Panc1 (cell line): ENCODE results near the gene KCNH3. TPM values are rescaled to one million over a fixed set of nuclear protein-coding genes. Genes with fewer than 3 reads are reported as not detected.
A peak's percentile ranks its signal among the peaks of the same experiment; 100 is the strongest.

Source experiments
- ATAC-seq: fragments of 200-7000 bp; cut with Tn5 transposase; 2 replicates; pipeline ENCODE4 v1.9.1; 2020; ENCODE audit warnings: mild to moderate bottlenecking, moderate library complexity
- BruUV-seq: library from RNA; stranded (reverse); fragments of 400-500 nt; replicated peaks from 2 replicates; lab custom pipeline; 2021; lab: Mats Ljungman, UMichigan
- CTCF ChIA-PET: fragments of 300-600 bp; sonication (Branson Sonifier 250); formaldehyde crosslinking; loops from one replicate; lab custom pipeline; 2022; ENCODE audit warnings: antibody characterized with exemption; lab: Charles Lee
- POLR2A ChIA-PET: fragments of 300-600 bp; sonication (Branson Sonifier 250); formaldehyde crosslinking; loops from one replicate; lab custom pipeline; 2022; ENCODE audit warnings: antibody characterized with exemption; lab: Charles Lee
- DNase-seq: peaks from one replicate; pipeline ENCODE4 v3.0.0-alpha.2; 2010; ENCODE audit warnings: low read depth, low spot score
- H3K27ac ChIP-seq: 2 replicates; pipeline ENCODE4 v1.5.1; 2011; ENCODE audit warnings: mild to moderate bottlenecking, low read length, inconsistent platforms
- H3K27me3 ChIP-seq: fragments of 200-500 bp; sonication (Bioruptor generic); 2 replicates; pipeline ENCODE4 v1.6.0; 2014; ENCODE audit warnings: low read length, inconsistent platforms; ENCODE audit not compliant: control insufficient read depth, insufficient read depth
- H3K36me3 ChIP-seq: fragments of 200-500 bp; sonication (Bioruptor generic); 2 replicates; pipeline ENCODE4 v1.5.1; 2014; ENCODE audit warnings: inconsistent platforms, mild to moderate bottlenecking, low read length, moderate library complexity; ENCODE audit not compliant: control insufficient read depth, insufficient read depth
- H3K4me1 ChIP-seq: 2 replicates; pipeline ENCODE4 v1.5.1; 2011; ENCODE audit warnings: inconsistent platforms, mild to moderate bottlenecking, low read length, moderate library complexity; ENCODE audit not compliant: control insufficient read depth, insufficient read depth
- H3K4me3 ChIP-seq, 2 experiments: 2 replicates each; pipeline ENCODE4 v1.5.1; 2011 to 2012; ENCODE audit warnings: low read depth in 2 of 2, low read length in 2 of 2, mild to moderate bottlenecking in 2 of 2, inconsistent platforms in 1 of 2, moderate library complexity in 1 of 2
- H3K9me3 ChIP-seq: fragments of 200-500 bp; sonication (Bioruptor generic); 2 replicates; pipeline ENCODE4 v1.5.1; 2014; ENCODE audit warnings: low read depth, mild to moderate bottlenecking, inconsistent platforms, low read length, moderate library complexity; ENCODE audit not compliant: control insufficient read depth, insufficient read depth
- POLR2AphosphoS5 ChIP-seq: IDR thresholded peaks from 2 replicates; pipeline ENCODE4 v1.6.1; 2012; ENCODE audit warnings: mild to moderate bottlenecking, low read depth, low read length, moderate library complexity
- SIN3A ChIP-seq: IDR thresholded peaks from 2 replicates; pipeline ENCODE4 v1.6.1; 2012; ENCODE audit warnings: low read depth, mild to moderate bottlenecking, low read length, moderate library complexity, borderline replicate concordance; ENCODE audit not compliant: insufficient read depth
- TCF7L2 ChIP-seq: IDR thresholded peaks from 2 replicates; pipeline ENCODE4 v1.6.1; 2011; ENCODE audit warnings: mild to moderate bottlenecking, low read depth, low read length, inconsistent platforms
- in situ Hi-C: cut with HindIII; loops from 2 replicates; pipeline ENCODE4 v1.10.0; 2016; ENCODE audit warnings: low sequenced_read_pairs, low pct_unique_long_range_greater_than_20kb
- intact Hi-C: fragments of 100-400 bp; cut with micrococcal nuclease; formaldehyde crosslinking; loops from one replicate; pipeline ENCODE4 v1.10.0; 2022; ENCODE audit not compliant: unreplicated experiment
- total RNA-seq: library from RNA; stranded (reverse); gene quantifications from one replicate; pipeline ENCODE4 v1.2.1, GENCODE V29; 2021; ENCODE audit not compliant: unreplicated experiment
- TF ChIP-seq, protein P1 (sequence below): fragments of 450-650 bp; IDR thresholded peaks from 2 replicates; pipeline ENCODE4 v1.5.1; 2017; ENCODE audit warnings: mild to moderate bottlenecking
- TF ChIP-seq, protein P2 (sequence below), 2 experiments: IDR thresholded peaks; 2 replicates each; pipeline ENCODE4 v1.6.1; 2011 to 2012; ENCODE audit warnings: low read depth in 2 of 2, control low read depth in 1 of 2, low read length in 1 of 2, mild to moderate bottlenecking in 1 of 2, moderate library complexity in 1 of 2; ENCODE audit not compliant: insufficient read depth in 1 of 2

KCNH3 gene
- total RNA-seq, 1 experiment from 2014 or later, result 0.64 TPM

DNA sequence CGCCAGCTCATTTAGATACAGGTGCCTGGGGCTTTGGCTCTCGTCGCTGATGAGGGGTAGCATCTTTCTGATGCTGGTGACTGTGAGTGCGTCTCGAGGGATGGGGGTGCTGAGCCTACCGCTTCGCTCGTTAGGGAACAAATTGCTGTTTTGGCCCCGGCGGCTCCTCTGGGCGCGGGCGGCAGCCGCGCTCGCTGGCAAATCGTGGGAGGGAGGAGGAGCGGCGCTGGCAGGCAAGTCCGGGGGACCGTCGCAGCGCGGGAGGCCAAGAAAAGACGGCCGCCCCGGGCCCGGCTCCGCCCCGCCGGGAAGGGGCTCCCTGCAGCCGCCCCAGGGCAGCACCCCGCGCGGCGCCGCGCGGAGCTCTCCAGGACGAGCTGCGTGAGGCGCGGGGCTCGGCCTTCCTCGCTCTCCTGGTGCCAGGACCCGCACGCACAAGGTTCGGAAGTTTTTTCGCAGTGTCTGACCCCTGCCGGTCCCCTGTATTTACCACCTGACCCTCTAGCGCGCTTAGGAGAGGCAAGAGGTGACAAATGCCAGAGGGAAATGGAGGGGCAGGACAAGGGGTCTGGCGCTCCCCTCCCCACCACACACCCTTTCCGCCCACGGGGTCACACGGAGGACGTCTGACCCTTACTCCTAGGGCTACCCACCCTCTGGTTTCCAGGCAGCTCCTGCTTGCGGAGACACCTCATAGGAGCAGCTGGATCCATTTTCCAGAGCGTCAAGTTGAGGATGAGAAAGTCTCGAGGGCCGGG, 899 bp upstream of the KCNH3 start:
- Histone ChIP-seq H3K4me1 (peaks cover 7% of the 10 kb centered on the region), H3K27me3 (peaks cover 7% of the 10 kb centered on the region; the same call in 1 of the 2 replicates), H3K4me3 (peak overlapping the region; percentile 35 to 55), H3K9me3 (no peaks in the 10 kb centered on the region), H3K27ac (no peak overlapping the region), H3K36me3 (no peaks in the 10 kb centered on the region)
- intact Hi-C loops (no loop called here), in situ Hi-C loops (no loop called here)
- ChIA-PET CTCF (interaction anchor here (0.6 to 0.9 kb wide), 4 partner anchors 10 to 286 kb away, joined by 3 to 8 read pairs (median 3); partner anchors contain the start of gene TMBIM6), POLR2A (interaction anchor here (0.5 to 0.6 kb wide), 2 partner anchors 31 to 175 kb away, joined by 6 to 11 read pairs; no protein-coding TSS in a partner anchor)
- TF ChIP-seq TCF7L2 (no peak), SIN3A (no peak), POLR2AphosphoS5 (no peak)
- TF ChIP-seq, protein P1, sequence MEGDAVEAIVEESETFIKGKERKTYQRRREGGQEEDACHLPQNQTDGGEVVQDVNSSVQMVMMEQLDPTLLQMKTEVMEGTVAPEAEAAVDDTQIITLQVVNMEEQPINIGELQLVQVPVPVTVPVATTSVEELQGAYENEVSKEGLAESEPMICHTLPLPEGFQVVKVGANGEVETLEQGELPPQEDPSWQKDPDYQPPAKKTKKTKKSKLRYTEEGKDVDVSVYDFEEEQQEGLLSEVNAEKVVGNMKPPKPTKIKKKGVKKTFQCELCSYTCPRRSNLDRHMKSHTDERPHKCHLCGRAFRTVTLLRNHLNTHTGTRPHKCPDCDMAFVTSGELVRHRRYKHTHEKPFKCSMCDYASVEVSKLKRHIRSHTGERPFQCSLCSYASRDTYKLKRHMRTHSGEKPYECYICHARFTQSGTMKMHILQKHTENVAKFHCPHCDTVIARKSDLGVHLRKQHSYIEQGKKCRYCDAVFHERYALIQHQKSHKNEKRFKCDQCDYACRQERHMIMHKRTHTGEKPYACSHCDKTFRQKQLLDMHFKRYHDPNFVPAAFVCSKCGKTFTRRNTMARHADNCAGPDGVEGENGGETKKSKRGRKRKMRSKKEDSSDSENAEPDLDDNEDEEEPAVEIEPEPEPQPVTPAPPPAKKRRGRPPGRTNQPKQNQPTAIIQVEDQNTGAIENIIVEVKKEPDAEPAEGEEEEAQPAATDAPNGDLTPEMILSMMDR, result no peak
- TF ChIP-seq, protein P2, sequence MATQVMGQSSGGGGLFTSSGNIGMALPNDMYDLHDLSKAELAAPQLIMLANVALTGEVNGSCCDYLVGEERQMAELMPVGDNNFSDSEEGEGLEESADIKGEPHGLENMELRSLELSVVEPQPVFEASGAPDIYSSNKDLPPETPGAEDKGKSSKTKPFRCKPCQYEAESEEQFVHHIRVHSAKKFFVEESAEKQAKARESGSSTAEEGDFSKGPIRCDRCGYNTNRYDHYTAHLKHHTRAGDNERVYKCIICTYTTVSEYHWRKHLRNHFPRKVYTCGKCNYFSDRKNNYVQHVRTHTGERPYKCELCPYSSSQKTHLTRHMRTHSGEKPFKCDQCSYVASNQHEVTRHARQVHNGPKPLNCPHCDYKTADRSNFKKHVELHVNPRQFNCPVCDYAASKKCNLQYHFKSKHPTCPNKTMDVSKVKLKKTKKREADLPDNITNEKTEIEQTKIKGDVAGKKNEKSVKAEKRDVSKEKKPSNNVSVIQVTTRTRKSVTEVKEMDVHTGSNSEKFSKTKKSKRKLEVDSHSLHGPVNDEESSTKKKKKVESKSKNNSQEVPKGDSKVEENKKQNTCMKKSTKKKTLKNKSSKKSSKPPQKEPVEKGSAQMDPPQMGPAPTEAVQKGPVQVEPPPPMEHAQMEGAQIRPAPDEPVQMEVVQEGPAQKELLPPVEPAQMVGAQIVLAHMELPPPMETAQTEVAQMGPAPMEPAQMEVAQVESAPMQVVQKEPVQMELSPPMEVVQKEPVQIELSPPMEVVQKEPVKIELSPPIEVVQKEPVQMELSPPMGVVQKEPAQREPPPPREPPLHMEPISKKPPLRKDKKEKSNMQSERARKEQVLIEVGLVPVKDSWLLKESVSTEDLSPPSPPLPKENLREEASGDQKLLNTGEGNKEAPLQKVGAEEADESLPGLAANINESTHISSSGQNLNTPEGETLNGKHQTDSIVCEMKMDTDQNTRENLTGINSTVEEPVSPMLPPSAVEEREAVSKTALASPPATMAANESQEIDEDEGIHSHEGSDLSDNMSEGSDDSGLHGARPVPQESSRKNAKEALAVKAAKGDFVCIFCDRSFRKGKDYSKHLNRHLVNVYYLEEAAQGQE (IDR thresholded peaks at IDR 0.05; ENCODE audit: insufficient read depth in 1 of 2, low read depth in 2 of 2, low read length in 1 of 2), result no peak
- DNase-seq (no peak), ATAC-seq (peak; percentile 46)
- BruUV-seq, result no TSS peak

DNA sequence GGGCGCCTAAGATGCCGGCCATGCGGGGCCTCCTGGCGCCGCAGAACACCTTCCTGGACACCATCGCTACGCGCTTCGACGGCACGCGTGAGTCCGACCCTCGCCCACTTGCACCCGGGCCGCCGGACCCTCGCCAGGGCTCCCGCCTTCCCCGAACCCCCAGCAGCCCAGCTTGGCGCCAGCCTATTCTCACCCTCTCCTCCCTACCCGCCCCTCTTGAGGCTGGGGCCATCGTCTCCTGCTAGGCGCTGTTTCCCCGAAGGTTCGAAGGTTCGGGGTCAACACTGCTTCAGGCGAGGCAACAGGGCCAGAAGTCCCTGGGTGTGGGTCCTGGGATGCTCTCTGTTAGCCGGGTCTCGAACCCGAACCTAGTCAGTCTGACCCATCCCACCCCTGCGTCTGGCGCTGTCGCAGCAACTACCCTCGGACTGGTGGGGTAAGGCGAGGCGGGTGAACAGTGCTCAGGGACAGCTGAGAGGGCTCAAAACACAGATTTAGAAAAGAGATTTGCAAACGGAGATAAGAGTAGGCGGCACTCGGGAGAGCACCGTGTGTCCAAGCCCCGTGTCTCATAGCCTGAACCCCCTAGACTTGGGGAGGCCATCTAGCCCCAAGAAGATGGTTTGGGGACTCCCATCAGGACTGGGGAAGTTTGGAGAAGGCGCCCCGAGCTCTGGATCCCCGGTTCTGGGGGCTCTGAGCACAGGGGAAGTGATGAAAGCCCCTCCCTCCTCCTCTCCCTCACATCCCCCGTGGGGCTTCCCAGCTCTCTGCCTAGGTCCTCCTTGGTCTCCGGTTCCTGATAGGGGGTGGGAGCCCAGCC, 787 bp downstream of the KCNH3 start:
- Histone ChIP-seq H3K36me3 (no peaks in the 10 kb centered on the region), H3K27ac (no peak overlapping the region), H3K9me3 (no peaks in the 10 kb centered on the region), H3K27me3 (peaks cover 7% of the 10 kb centered on the region; the same call in 1 of the 2 replicates), H3K4me1 (peaks cover 7% of the 10 kb centered on the region), H3K4me3 (peak overlapping the region in 1 of 2 experiments; percentile 35; a peak in 2 of 4 replicates)
- POLR2A ChIA-PET, result interaction anchor here (0.6 kb wide), 1 partner anchor 751 kb away, joined by 3 read pairs; no protein-coding TSS in a partner anchor
- no TSS peak for BruUV-seq
- in situ Hi-C loops, result no loop called here
- intact Hi-C loops, result no loop called here
- ATAC-seq (no peak), DNase-seq (no peak)
- CTCF ChIA-PET, result interaction anchor here (0.6 kb wide), 1 partner anchor 14 kb away, joined by 3 read pairs; no protein-coding TSS in a partner anchor
- TF ChIP-seq, protein P1, result no peak
- TF ChIP-seq POLR2AphosphoS5 (no peak), TCF7L2 (no peak), SIN3A (no peak)
- TF ChIP-seq, protein P2 (IDR thresholded peaks at IDR 0.05; ENCODE audit: insufficient read depth in 1 of 2, low read depth in 2 of 2, low read length in 1 of 2), result no peak
